GM18502 (cell line): ENCODE results near the gene NFE2L1.
A peak's percentile ranks its signal among the peaks of the same experiment; 100 is the strongest.

Experiments used
- ATAC-seq: cut with Tn5 transposase; IDR thresholded peaks from one replicate; pipeline ENCODE4 v1.9.1; 2021; ENCODE audit warnings: mild to moderate bottlenecking; ENCODE audit not compliant: unreplicated experiment, poor library complexity

NFE2L1 gene

GRCh38 chr17:48046296-48046695 is 1.9 kb upstream of the NFE2L1 start:
- ATAC-seq: no peak

DNA sequence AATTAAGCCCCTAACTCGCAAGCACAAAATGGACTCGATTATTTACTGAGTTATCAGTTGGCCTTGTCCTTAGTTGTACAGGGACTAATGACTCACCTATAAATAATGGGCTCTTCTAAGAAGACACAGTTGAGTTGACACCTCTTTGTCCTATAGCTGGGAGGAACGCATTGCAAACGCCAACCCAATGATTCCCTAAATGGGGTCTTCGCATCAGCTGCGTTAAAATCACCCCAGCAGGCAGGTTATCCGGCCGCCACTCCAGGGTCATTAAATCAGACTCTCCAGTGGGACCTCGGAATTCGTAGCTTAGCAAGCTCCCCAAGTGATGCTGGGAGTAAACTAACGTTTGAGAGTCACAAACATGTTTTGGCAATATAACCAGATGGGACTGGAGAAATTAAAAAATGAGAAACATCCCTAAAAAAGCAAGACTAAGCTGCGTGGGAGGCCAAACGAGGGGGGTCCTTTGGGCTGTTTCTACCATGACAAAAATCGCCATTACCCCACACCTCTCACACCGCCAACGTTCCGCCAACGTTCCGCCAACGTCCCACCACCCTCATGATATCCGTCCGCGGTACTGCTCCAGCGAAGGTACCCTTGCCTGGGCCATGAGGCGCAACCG is 932 bp upstream of the NFE2L1 start:
- ATAC-seq: no peak

GRCh38 chr17:48048384-48049126 is 396 bp downstream of the NFE2L1 start:
- ATAC-seq: peak; percentile 38

- no peak for ATAC-seq
These were observed 3.1 kb downstream of the NFE2L1 start for GRCh38 chr17:48051283-48051682.

DNA sequence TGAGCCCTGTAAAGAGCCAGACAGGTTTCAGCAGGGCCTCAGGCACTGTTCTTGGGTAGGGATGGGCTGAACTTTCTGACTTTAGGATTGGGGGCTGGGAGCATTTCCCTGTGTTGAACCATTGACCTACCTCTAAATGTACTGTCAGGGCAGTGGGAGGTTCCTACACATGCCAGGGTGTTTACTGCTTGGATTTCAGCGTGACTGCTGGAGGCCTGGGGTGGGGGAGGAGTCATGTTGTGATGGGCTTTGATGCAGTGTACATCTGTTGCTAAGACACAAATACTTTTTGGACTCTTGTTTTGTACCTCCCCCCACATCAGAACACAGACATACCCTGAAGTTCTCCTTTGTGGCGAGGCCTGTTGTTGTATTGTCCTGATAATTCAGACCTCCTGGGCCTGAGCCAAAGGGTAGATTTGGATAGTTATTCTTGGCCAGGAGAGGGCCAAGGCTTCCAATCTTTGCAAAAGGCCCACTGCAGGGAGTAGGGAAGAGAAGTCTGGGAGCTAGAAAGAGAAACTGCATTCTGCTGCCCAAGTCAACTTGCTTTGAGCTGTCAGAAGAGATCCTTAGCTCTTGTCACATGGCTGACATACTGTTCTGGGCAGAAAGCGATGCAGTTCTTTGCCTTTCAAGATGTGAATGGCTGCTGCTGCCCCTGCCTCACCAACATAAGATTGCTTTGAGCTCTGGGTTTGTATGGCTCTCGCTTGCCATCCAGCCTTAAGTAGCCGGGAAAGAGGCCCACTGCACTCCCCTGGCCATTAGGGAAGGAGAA is 3.7 kb downstream of the NFE2L1 start:
- no peak for ATAC-seq

GRCh38 chr17:48052956-48053757 is 5.0 kb downstream of the NFE2L1 start:
- ATAC-seq: no peak

DNA sequence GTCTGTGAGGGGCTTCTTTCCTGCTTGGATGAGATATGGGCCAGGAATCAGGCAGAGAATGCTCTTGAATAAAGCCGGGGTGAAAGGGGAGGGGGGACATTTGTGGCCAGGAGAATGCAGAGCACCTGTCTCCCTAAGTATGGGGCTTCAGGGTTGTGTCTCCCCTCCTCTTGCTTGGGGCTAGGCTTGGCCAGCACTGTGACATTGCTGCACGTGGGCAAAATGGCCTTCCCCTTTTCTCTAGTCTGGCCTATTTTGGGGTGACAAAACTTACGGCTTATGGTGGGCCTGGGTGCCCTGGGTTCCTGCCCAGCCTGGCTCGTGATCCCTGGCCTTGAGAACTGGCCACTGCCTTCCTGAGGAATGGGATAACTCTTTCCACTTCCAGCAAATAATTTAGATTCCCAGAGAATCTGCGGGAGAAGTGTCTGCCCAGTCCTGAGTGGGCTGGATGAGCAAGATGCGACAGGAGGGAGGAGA is 5.6 kb downstream of the NFE2L1 start:
- no peak for ATAC-seq

GRCh38 chr17:48054238-48055185 is 6.4 kb downstream of the NFE2L1 start:
- ATAC-seq: no peak

DNA sequence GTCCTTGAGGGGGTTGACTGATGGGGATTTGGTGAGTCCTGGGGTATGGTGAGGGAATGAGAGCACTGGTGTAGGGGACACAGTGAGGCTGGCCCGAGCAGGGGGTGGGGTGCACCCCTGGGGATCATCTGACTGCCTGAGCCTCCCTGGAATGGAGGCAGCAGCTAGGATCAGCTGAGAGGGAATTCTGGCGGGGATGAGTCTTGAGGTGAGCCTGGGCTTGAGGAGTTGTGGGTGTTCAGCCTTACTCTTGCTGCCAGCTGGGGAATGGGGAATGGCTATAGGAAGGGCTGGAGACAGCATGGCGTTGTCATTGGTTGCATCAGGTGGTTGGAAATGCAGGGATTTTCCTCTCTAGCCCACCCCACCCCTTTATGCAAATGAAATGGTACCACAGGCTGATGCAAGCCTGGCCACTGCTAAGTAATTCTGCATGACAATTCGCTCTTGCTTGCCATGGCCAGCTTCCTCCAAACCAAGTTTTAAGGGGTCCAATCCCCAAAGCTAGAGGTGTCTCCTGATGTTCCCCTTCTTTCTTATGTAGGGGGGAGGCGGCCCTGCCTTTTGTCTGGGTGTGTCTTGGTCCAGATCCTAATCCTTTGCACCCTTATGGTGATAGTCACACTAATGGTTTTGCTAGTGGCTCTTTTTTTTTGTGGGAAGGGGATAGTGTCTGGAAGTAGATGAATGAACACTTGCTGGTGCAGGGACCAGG is 7.5 kb downstream of the NFE2L1 start:
- peak; percentile 59 for ATAC-seq

- ATAC-seq: no peak
These were observed 8.1 kb downstream of the NFE2L1 start for GRCh38 chr17:48056246-48056745.

GRCh38 chr17:48056879-48057278 is 8.7 kb downstream of the NFE2L1 start:
- no peak for ATAC-seq

DNA sequence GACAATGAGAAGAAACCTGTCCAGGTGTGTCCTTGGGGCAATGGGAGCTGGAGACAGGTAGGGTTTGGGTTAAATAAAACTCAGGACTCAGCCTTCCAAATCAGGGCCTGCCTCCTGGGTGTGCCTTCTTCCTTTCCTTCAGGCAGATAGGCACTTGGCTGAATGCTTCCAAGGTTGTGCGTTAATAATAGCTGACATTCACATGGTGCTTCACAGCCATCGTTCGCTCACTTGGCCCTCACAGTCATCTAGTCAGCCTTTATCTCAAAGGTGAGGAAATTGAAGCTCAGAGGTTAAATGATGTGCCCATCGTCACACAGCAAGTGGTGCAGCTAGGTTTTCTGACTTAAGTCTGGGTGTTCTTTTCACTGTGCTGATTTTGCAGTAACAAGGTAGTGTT is 9.5 kb downstream of the NFE2L1 start:
- no peak for ATAC-seq

DNA sequence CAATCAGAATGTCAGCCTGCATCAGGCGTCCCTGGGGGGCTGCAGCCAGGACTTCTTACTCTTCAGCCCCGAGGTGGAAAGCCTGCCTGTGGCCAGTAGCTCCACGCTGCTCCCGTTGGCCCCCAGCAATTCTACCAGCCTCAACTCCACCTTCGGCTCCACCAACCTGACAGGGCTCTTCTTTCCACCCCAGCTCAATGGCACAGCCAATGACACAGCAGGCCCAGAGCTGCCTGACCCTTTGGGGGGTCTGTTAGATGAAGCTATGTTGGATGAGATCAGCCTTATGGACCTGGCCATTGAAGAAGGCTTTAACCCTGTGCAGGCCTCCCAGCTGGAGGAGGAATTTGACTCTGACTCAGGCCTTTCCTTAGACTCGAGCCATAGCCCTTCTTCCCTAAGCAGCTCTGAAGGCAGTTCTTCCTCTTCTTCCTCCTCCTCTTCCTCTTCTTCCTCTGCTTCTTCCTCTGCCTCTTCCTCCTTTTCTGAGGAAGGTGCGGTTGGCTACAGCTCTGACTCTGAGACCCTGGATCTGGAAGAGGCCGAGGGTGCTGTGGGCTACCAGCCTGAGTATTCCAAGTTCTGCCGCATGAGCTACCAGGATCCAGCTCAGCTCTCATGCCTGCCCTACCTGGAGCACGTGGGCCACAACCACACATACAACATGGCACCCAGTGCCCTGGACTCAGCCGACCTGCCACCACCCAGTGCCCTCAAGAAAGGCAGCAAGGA is 10.4 kb downstream of the NFE2L1 start:
- ATAC-seq: no peak

GRCh38 chr17:48059125-48059668 is 11.0 kb downstream of the NFE2L1 start:
- ATAC-seq: no peak

DNA sequence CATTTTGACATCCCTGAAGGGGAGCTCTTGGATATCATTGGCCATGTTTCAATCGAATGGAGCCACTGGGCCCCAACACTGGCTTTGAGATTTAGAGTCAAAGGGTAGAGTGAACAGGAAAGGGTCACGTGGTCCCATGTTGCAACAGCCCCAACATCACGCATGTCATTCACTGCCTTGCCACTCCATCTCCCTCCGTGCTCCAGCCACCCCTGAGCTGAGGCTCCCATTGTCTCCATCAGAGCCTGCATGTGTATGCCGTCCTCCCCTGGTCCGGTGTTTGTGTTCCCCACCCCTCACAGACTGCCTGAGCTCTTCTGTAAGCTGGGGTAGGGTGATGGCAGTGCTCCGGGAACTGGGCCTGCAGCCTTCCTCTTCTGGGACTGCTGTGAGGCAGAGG is 12.1 kb downstream of the NFE2L1 start:
- ATAC-seq: no peak

DNA sequence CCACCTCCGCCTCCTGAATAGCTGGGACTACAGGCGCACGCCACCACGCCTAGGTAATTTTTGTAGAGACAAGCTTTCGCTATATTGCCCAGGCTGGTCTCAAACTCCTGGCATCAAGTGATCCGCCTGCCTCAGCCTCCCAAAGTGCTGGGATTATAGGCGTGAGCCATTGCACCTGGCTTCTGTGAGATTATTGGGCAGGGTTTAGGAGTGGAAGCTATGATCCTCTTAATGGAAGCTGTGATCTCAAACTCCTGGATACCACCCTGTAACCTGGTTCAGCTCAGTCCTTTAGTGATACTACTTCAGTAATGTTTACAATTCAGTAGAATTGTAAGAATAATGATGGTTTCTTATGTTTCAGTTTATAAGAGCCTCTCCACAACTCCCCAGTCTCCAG is 14.1 kb downstream of the NFE2L1 start:
- ATAC-seq: no peak

- ATAC-seq: no peak
These were observed 16.5 kb downstream of the NFE2L1 start for GRCh38 chr17:48064638-48065037.

- no peak for ATAC-seq
These were observed 18.0 kb downstream of the NFE2L1 start for GRCh38 chr17:48066192-48066591.
